Neural cell (in vitro differentiated cells): Measurements from ENCODE around the gene SLC23A1.

Experiments
- CTCF ChIP-seq: fragments of 450-650 bp; IDR thresholded peaks from 2 replicates; pipeline ENCODE4 v1.5.1; 2014; ENCODE audit warnings: antibody characterized with exemption, mild to moderate bottlenecking, moderate library complexity; ENCODE audit not compliant: poor library complexity, severe bottlenecking
- TAF1 ChIP-seq: IDR thresholded peaks from 2 replicates; pipeline ENCODE4 v1.6.1; 2012; ENCODE audit warnings: low read depth

GRCh38 chr5:139386050-139386438 lies 2.9 kb upstream of the SLC23A1 start:
- TF ChIP-seq CTCF (no peak), TAF1 (no peak)
